Stimulated activated CD4-positive, alpha-beta T cell treated with anti-CD3 and anti-CD28 coated beads, Interleukin-4, amount 100 ng/mL, for 48 hours (primary cell): Measurements from ENCODE around the gene MEDAG.

ENCODE experiments used
- DNase-seq, 2 donors: peaks; one replicate each; pipeline ENCODE4 v3.0.0-alpha.2; 2020; ENCODE audit warnings: low read depth in 2 of 2

Gene MEDAG

GRCh38 chr13:30872685-30873461 lies 33.2 kb upstream of the MEDAG start:
- DNase-seq, result no peak

GRCh38 chr13:30873499-30873898 lies 32.6 kb upstream of the MEDAG start:
- no peak for DNase-seq

GRCh38 chr13:30874111-30874510 lies 32.0 kb upstream of the MEDAG start:
- DNase-seq, result no peak

- no peak for DNase-seq
These were observed 31.5 kb upstream of the MEDAG start for GRCh38 chr13:30874561-30874960.

GRCh38 chr13:30877335-30877734 lies 28.7 kb upstream of the MEDAG start:
- no peak for DNase-seq

- DNase-seq, result no peak
These were observed 25.8 kb upstream of the MEDAG start for GRCh38 chr13:30880151-30880855.

- no peak for DNase-seq
These were observed 25.3 kb upstream of the MEDAG start for GRCh38 chr13:30880856-30881155.

- no peak for DNase-seq
These were observed 24.9 kb upstream of the MEDAG start for GRCh38 chr13:30881191-30881651.

GRCh38 chr13:30882026-30882850 lies 23.8 kb upstream of the MEDAG start:
- no peak for DNase-seq

- no peak for DNase-seq
These were observed 22.9 kb upstream of the MEDAG start for GRCh38 chr13:30882996-30883766.

GRCh38 chr13:30884543-30884942 lies 21.5 kb upstream of the MEDAG start:
- DNase-seq, result no peak

GRCh38 chr13:30889196-30889690 lies 16.8 kb upstream of the MEDAG start:
- no peak for DNase-seq

- peak in 1 of 2 donors; percentile 23 for DNase-seq
These were observed 13.1 kb upstream of the MEDAG start for GRCh38 chr13:30892966-30893365.

GRCh38 chr13:30895773-30896172 lies 10.3 kb upstream of the MEDAG start:
- DNase-seq, result no peak

GRCh38 chr13:30898070-30898469 lies 8.0 kb upstream of the MEDAG start:
- DNase-seq, result no peak

GRCh38 chr13:30898678-30899241 lies 7.3 kb upstream of the MEDAG start:
- DNase-seq, result no peak

- DNase-seq, result no peak
These were observed 5.6 kb upstream of the MEDAG start for GRCh38 chr13:30900436-30900835.

- DNase-seq, result no peak
These were observed 4.9 kb upstream of the MEDAG start for GRCh38 chr13:30900952-30901749.

GRCh38 chr13:30904043-30904442 lies 2.0 kb upstream of the MEDAG start:
- DNase-seq, result no peak

GRCh38 chr13:30906411-30907051 lies 460 bp downstream of the MEDAG start:
- DNase-seq, result no peak
